Osteocyte (in vitro differentiated cells): ENCODE measurements around the gene LNX2. TPM values are rescaled to one million over a fixed set of nuclear protein-coding genes. Genes with fewer than 3 reads are reported as not detected.

Experiments used
- DNase-seq: peaks from one replicate; pipeline ENCODE4 v3.0.0; 2021; ENCODE audit warnings: mixed read lengths; ENCODE audit not compliant: unreplicated experiment; ENCODE audit errors: extremely low spot score
- H3K27ac Mint-ChIP-seq: one replicate; pipeline ENCODE4 v1.8.0; 2021; ENCODE audit warnings: mild to moderate bottlenecking, mixed read lengths; ENCODE audit not compliant: unreplicated experiment
- H3K27me3 Mint-ChIP-seq: one replicate; pipeline ENCODE4 v1.8.0; 2021; ENCODE audit warnings: mixed read lengths; ENCODE audit not compliant: unreplicated experiment
- H3K36me3 Mint-ChIP-seq: one replicate; pipeline ENCODE4 v1.8.0; 2021; ENCODE audit warnings: mixed read lengths; ENCODE audit not compliant: unreplicated experiment
- H3K4me1 Mint-ChIP-seq: one replicate; pipeline ENCODE4 v1.8.0; 2021; ENCODE audit warnings: mixed read lengths; ENCODE audit not compliant: unreplicated experiment
- H3K4me3 Mint-ChIP-seq: one replicate; pipeline ENCODE4 v1.8.0; 2021; ENCODE audit warnings: mild to moderate bottlenecking, moderate library complexity, mixed read lengths; ENCODE audit not compliant: unreplicated experiment
- H3K9me3 Mint-ChIP-seq: one replicate; pipeline ENCODE4 v1.8.0; 2021; ENCODE audit warnings: mixed read lengths; ENCODE audit not compliant: unreplicated experiment
- total RNA-seq: library from RNA; stranded (reverse); gene quantifications from 2 replicates; pipeline ENCODE4 v1.2.1, GENCODE V29; 2021
- TF ChIP-seq, protein P1 (sequence below): fragments of 200-600 bp; sonication (generic); IDR thresholded peaks from 2 replicates; pipeline ENCODE4 v1.5.0; 2021; ENCODE audit warnings: antibody characterized with exemption, mild to moderate bottlenecking, moderate library complexity

LNX2 gene
- total RNA-seq, 1 donor from 2014 or later = 7.2 TPM

DNA sequence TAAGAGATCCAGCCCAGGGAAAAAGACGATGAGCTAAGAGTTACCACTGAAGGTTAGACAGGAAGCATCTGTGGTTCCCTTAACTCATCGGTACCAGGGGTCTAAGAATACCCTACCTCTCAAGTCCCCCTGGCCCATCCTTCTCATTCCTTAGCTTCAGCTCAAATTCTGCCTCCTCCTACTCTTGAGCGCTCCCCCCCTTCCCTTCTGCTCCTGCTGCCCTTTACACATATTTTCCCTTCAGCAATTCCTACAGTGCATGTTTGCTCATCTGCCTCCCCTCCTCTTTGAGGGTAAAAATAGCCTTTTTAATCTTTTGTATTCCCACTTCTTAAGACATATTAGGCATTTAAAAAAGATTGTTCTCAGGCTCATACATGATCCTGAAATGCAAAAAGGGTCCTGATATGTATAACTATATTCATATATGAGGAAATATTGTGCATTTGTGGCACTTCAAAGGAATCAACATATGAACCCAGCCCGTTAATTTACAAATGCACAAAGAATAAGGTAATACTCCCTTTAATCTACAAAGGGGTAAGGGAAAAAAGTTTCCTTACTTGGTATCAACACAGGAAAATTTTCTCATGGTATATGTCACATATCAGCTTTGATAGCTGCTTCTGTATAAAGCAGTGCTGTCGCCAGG is 33.1 kb downstream of the LNX2 start:
- TF ChIP-seq, protein P1, sequence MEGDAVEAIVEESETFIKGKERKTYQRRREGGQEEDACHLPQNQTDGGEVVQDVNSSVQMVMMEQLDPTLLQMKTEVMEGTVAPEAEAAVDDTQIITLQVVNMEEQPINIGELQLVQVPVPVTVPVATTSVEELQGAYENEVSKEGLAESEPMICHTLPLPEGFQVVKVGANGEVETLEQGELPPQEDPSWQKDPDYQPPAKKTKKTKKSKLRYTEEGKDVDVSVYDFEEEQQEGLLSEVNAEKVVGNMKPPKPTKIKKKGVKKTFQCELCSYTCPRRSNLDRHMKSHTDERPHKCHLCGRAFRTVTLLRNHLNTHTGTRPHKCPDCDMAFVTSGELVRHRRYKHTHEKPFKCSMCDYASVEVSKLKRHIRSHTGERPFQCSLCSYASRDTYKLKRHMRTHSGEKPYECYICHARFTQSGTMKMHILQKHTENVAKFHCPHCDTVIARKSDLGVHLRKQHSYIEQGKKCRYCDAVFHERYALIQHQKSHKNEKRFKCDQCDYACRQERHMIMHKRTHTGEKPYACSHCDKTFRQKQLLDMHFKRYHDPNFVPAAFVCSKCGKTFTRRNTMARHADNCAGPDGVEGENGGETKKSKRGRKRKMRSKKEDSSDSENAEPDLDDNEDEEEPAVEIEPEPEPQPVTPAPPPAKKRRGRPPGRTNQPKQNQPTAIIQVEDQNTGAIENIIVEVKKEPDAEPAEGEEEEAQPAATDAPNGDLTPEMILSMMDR = no peak
- no peak overlapping the region for H3K4me3 Mint-ChIP-seq
- no peak for DNase-seq
- no peaks in the 10 kb centered on the region for H3K36me3 Mint-ChIP-seq
- no peaks in the 10 kb centered on the region for H3K27me3 Mint-ChIP-seq
- peaks cover 8% of the 10 kb centered on the region for H3K9me3 Mint-ChIP-seq
- H3K4me1 Mint-ChIP-seq = peaks cover 32% of the 10 kb centered on the region
- peak overlapping the region; percentile 43 for H3K27ac Mint-ChIP-seq

DNA sequence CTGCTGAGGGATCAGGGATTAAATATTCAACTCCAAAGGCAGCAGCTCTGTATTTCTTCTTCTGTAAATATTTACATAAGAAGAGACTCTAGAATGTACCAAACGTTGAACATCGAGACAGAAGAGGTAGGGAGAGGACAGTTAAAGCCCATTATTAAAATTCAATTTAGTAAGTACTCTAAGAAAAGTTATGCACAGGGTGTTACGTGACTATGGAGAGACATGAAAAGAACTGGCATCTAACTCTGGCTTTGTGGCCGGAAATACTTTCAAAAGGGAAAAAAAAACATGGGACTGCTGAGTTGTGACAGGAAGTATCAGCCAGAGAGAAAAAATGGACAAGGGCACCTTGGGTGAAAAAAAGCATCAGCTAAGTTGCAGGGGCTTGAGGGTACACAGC is 36.7 kb downstream of the LNX2 start:
- peaks cover 6% of the 10 kb centered on the region for H3K9me3 Mint-ChIP-seq
- H3K4me1 Mint-ChIP-seq = peaks cover 34% of the 10 kb centered on the region
- peak overlapping the region; percentile 87 for H3K27ac Mint-ChIP-seq
- peaks cover 2% of the 10 kb centered on the region for H3K36me3 Mint-ChIP-seq
- H3K4me3 Mint-ChIP-seq = peak overlapping the region; percentile 30
- no peak for DNase-seq
- TF ChIP-seq, protein P1 = no peak
- H3K27me3 Mint-ChIP-seq = no peaks in the 10 kb centered on the region

- no peak for DNase-seq
- Mint-ChIP-seq H3K27me3 (no peaks in the 10 kb centered on the region), H3K4me1 (peaks cover 20% of the 10 kb centered on the region), H3K27ac (no peak overlapping the region), H3K4me3 (no peak overlapping the region), H3K36me3 (peaks cover 11% of the 10 kb centered on the region), H3K9me3 (peaks cover 9% of the 10 kb centered on the region)
- TF ChIP-seq, protein P1 = no peak
Observed at GRCh38 chr13:27578121-27579030, 42.0 kb downstream of the LNX2 start.

- Mint-ChIP-seq H3K4me1 (peaks cover 25% of the 10 kb centered on the region), H3K4me3 (no peak overlapping the region), H3K27ac (no peak overlapping the region), H3K9me3 (peaks cover 9% of the 10 kb centered on the region), H3K27me3 (no peaks in the 10 kb centered on the region), H3K36me3 (peaks cover 9% of the 10 kb centered on the region)
- DNase-seq = no peak
- TF ChIP-seq, protein P1 = no peak
Observed at GRCh38 chr13:27574661-27575060, 45.7 kb downstream of the LNX2 start.

DNA sequence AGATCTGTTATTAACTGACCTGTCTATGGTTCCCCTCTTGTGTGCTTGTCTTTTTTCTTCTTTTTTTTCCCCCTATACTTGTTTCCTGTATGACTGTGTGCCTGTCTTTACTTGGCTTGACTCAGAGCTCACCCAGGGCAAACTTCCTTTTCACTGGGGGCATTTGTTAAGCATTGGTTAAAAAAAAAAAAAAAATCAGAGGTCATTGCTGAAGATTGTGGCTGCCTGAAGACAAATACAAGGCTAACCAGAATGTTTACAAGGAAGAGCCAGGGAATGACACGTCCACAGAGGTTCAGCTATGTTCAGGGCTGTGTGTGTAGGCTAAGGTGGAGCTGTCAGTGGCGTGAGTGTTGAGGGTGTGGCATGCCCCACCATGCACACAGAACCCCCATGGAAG is 47.1 kb downstream of the LNX2 start:
- H3K4me3 Mint-ChIP-seq = no peak overlapping the region
- H3K9me3 Mint-ChIP-seq = peaks cover 9% of the 10 kb centered on the region
- H3K27ac Mint-ChIP-seq = peak overlapping the region; percentile 55
- no peaks in the 10 kb centered on the region for H3K27me3 Mint-ChIP-seq
- peaks cover 11% of the 10 kb centered on the region for H3K36me3 Mint-ChIP-seq
- no peak for DNase-seq
- TF ChIP-seq, protein P1 = no peak
- peaks cover 20% of the 10 kb centered on the region for H3K4me1 Mint-ChIP-seq
